RCC 7860 (cell line): ENCODE measurements around the gene ARHGEF7.

Experiments
- DNase-seq: peaks from one replicate; pipeline ENCODE4 v3.0.0-alpha.2; 2015; ENCODE audit warnings: low spot score
- FAIRE-seq: peaks from 2 replicates; lab custom pipeline; 2012; peaks lifted over from hg19 to GRCh38; lab: Jason Lieb, UNC

Gene ARHGEF7

GRCh38 chr13:111216166-111216960 is 101.3 kb downstream of the ARHGEF7 start:
- no peak for DNase-seq
- FAIRE-seq, result no peak

DNA sequence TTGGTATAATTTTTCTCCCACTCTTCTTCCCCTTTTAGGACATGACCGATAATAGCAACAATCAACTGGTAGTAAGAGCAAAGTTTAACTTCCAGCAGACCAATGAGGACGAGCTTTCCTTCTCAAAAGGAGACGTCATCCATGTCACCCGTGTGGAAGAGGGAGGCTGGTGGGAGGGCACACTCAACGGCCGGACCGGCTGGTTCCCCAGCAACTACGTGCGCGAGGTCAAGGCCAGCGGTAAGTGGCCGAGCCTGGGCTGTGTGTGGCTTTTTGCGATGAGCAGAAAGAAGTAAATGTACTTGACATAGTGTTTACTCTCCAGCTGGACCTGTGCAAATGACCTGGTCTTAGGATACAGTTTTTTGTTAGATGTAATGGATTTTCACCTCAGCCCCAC is 102.5 kb downstream of the ARHGEF7 start:
- FAIRE-seq, result no peak
- DNase-seq, result no peak

- FAIRE-seq (no peak), DNase-seq (no peak)
Measured at GRCh38 chr13:111219280-111219679, 104.2 kb downstream of the ARHGEF7 start.

GRCh38 chr13:111219950-111220349 is 104.8 kb downstream of the ARHGEF7 start:
- DNase-seq, result no peak

GRCh38 chr13:111225166-111225565 is 110.1 kb downstream of the ARHGEF7 start:
- DNase-seq, result no peak
- FAIRE-seq, result no peak

More at GRCh38 chr13:111219950-111220349, 104.8 kb downstream of the ARHGEF7 start:
- no peak for FAIRE-seq

- DNase-seq (no peak), FAIRE-seq (no peak)
Measured at GRCh38 chr13:111225810-111226546, 110.9 kb downstream of the ARHGEF7 start.

GRCh38 chr13:111227405-111227804 is 112.3 kb downstream of the ARHGEF7 start:
- FAIRE-seq, result no peak
- DNase-seq, result no peak

DNA sequence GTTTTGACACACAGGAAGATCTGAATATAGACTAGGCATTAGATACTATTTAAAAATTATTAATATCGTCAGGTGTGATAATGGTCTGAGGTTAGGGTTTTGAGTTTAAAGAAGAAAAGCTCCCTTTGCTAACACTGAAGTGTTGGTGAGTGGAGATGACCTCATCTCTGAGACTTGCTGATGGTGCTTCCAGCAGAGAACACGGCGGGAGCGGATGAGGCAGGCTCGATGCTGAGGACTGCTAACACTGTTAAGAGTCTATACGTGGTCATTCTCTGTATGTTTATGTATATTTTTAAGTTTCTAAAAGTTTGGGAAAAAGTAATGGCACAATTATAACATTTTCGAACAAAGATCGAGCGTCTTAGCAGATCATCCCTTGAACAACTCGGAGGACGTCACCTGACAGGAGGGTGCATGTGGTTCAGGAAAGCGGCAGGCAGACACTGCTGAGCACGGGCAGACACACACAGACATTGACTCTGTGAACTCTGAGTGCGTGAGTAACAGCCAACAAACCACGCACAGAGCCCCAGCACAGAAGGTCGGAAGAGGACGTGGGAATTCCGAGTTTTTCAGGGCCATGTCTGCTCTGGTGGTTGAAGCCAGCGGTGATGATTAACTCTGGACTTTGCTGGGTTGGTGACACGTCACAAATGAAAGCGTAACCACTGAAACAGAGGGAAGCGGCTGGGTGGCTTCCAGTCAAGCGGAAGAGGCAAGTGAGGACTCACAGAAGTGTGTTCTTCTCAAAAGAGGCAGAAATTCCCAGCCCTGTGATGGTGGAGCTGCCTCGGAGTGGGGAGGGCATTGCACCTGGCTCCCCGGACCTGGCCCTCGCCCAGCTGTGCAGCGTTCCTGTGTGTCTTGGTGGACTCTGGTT is 113.4 kb downstream of the ARHGEF7 start:
- DNase-seq (peak; percentile 94), FAIRE-seq (peak; percentile 94)

- DNase-seq (no peak), FAIRE-seq (no peak)
Measured at GRCh38 chr13:111230385-111230930, 115.3 kb downstream of the ARHGEF7 start.

DNA sequence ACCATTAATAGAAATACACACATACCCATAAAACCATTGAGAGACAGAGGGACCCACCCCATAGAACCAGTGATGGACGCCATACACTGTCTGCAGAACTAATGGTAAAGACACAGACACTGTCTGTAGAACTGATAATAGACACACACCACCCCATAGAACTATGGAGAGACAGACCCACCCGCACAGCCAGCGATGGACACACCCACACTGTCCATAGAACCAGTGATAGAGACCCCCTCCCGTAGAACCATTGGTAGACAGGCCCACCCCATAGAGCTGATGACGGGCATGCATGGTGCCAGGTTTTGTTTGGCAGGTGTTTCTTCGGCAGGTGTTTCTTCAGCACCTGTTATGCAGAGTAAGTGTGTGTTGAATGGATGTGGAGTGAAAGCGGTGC is 117.1 kb downstream of the ARHGEF7 start:
- no peak for FAIRE-seq
- no peak for DNase-seq

GRCh38 chr13:111233080-111233479 is 118.0 kb downstream of the ARHGEF7 start:
- FAIRE-seq (no peak), DNase-seq (no peak)

GRCh38 chr13:111239764-111240670 is 124.9 kb downstream of the ARHGEF7 start:
- DNase-seq, result no peak
- FAIRE-seq, result no peak

DNA sequence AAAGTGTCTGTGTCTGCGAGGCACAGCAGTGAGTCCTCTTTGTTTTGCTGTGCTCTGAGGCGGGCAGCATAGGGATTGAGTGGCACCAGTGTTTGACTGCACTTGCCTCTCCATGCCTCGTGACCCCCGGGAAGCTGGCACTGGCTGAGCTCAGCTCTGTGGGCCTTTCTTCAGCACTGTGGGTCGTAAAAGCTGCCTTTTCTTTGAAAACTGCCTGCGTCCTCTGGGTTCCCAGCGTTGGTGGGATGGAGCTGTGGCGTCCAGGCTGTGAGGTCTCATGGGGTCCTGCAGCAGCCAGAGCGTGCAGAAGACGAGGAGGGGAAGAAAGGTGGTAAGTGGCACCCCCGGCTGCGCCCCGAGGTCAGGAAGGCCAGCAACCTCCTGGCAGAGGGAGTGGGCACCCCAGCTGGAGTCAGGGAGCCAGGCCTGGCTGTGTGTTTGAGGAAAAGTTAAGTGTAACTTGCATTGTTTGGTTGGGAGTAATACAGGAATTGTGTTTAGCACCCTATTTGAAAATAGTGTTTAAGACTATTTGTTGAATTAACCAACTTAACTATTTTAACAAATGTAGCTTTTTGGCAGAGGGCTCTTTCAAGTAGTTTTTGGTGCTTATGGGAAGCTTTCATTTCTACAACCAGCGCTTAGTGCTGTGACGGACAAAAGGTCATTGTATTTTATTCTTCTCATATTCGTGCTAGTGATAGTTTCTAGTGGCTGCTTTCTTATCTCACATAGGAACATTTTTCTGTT is 126.1 kb downstream of the ARHGEF7 start:
- no peak for DNase-seq
- no peak for FAIRE-seq

- FAIRE-seq, result no peak
- no peak for DNase-seq
Measured at GRCh38 chr13:111241862-111242261, 126.8 kb downstream of the ARHGEF7 start.

- no peak for DNase-seq
- no peak for FAIRE-seq
Measured at GRCh38 chr13:111242585-111242984, 127.5 kb downstream of the ARHGEF7 start.

DNA sequence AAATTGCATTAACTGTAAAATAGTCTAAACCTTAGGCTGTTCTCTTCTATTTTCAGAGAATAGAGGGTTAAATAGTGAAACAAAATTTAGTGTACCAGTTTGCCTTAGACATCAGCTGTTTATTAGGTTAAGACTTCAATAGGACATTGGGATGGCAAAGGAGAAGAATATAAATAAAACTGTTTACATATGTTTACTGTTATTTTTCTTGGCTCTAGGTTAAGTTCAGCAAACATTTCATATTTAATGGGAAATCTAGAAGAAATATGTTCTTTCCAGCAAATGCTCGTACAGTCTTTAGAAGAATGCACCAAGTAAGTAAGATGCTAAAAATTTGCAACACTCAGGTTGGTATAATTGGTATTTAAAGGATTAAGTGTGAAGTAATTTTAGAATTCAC is 128.9 kb downstream of the ARHGEF7 start:
- DNase-seq (no peak), FAIRE-seq (no peak)

- FAIRE-seq, result no peak
- no peak for DNase-seq
Measured at GRCh38 chr13:111245576-111246384, 130.7 kb downstream of the ARHGEF7 start.

DNA sequence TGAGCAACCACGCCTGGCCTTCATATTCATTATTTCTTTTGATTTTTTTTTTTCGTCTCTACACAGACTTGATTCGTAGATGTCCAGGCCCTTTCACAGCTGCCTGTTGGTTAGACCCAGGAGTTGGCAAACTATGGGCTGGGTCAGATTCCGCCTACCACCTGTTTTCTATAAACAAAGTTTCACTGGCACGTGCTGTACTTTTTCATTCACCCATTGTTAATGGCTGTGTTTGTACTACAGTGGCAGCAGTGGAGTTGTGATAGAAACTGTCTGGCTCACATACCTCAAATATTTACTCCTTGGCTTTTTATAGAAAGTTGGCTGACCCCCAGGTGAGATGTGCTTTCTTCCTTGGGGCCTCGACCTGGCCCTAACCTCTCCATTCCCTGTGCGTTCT is 132.4 kb downstream of the ARHGEF7 start:
- DNase-seq, result no peak
- no peak for FAIRE-seq
